GM13976 (cell line): ENCODE data around the gene TMEM250.

ENCODE experiments used
- DNase-seq: peaks from one replicate; pipeline ENCODE4 v3.0.0; 2012; ENCODE audit warnings: low spot score
- CTCF ChIP-seq: IDR thresholded peaks from 2 replicates; pipeline ENCODE4 v1.5.1; 2012; ENCODE audit warnings: borderline replicate concordance, mild to moderate bottlenecking; ENCODE audit not compliant: insufficient read depth; ENCODE audit errors: extremely low read depth, missing control alignments, control extremely low read depth
- in situ Hi-C: fragments of 300-500 bp; cut with MboI; formaldehyde crosslinking; loops from one replicate; pipeline ENCODE4 v1.12.0; 2022; ENCODE audit warnings: low sequenced_read_pairs, mixed read lengths, inconsistent platforms; ENCODE audit not compliant: unreplicated experiment

Gene TMEM250

DNA sequence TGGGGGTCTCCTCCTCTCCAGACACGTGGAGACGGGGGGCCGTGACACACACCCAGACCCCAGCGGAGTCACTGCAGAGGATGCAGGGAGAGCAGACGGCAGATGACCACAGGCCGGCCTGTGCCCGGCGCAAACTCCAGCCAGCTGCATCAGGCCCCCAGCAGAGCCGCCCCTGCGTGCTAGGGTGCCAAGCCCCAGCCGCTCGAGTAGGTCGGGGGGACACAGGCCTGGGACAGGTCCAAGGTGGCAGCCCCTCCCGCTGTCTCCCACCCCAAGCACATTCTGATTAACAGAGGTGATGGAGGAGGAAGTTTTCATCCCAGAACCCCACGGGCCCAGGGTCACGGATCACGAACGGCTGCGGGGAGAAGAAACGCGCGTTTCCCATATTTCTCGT, 38.0 kb downstream of the TMEM250 start:
- no peak for TF ChIP-seq CTCF
- in situ Hi-C loops: no loop called here
- no peak for DNase-seq

- in situ Hi-C loops: no loop called here
- TF ChIP-seq CTCF: no peak
- DNase-seq: no peak
Observed at GRCh38 chr9:136079916-136080246, 38.8 kb downstream of the TMEM250 start.

GRCh38 chr9:136079211-136079915, 39.3 kb downstream of the TMEM250 start:
- TF ChIP-seq CTCF: no peak
- in situ Hi-C loops: no loop called here
- DNase-seq: no peak

- in situ Hi-C loops: no loop called here
- TF ChIP-seq CTCF: no peak
- DNase-seq: no peak
Observed at GRCh38 chr9:136078498-136079011, 40.1 kb downstream of the TMEM250 start.

GRCh38 chr9:136078024-136078423, 40.7 kb downstream of the TMEM250 start:
- in situ Hi-C loops: no loop called here
- no peak for TF ChIP-seq CTCF

GRCh38 chr9:136077491-136077890, 41.2 kb downstream of the TMEM250 start:
- no peak for TF ChIP-seq CTCF
- in situ Hi-C loops: no loop called here
- DNase-seq: no peak

More at GRCh38 chr9:136078024-136078423, 40.7 kb downstream of the TMEM250 start:
- DNase-seq: no peak
